K562 (cell line): ENCODE results near the gene SLC2A9. TPM values are rescaled to one million over a fixed set of nuclear protein-coding genes. Genes with fewer than 3 reads are reported as not detected.

ENCODE experiments used
- polyA plus RNA-seq, 8 experiments: library from polyadenylated mRNA; depleted of rRNA in 4 of 8; stranded (reverse) in 5 of 8; unstranded in 3 of 8; fragments of >200 nt; fragmentation: Nextera tagmentation in 2 of 8; fragmentation: Illumina TruSeq in 1 of 8; extraction: Ambion mirVana in 2 of 8; extraction: Trizol in 1 of 8; gene quantifications; 2 replicates each; pipeline versions ENCODE4 v1.2.1 to v1.2.3, GENCODE V29; 2011 to 2014; ENCODE audit warnings: inconsistent platforms in 1 of 8, missing spikeins in 1 of 8
- small RNA-seq: library from RNA; depleted of rRNA; stranded (forward); fragments of <200 nt; gene quantifications from one replicate; pipeline ENCODE3, GENCODE V24; 2014
- total RNA-seq, 7 experiments: library from RNA; depleted of rRNA in 6 of 7; stranded (reverse); fragments of >200 nt in 6 of 7; fragmentation: Illumina TruSeq in 2 of 7; extraction: Trizol in 2 of 7; gene quantifications; 2 replicates each; pipeline versions ENCODE4 v1.2.1 to v1.2.3, GENCODE V29; 2011 to 2021; ENCODE audit warnings: low replicate concordance in 1 of 7

The SLC2A9 gene
- total and polyA plus RNA-seq, 9 of the 15 experiments (the other 6 are each of a cell fraction or from before 2014, with no cell fraction given), result 0.15 to 1.9 (median 0.76) TPM

Small RNA genes lying within 50 kb of the gene (small RNA-seq; reads per million reads assigned to genes)
- gene RNA5SP154, result not detected

Other genes with a start within 250 kb of the SLC2A9 start
- not detected in 2 replicates for gene DRD5, start 239.9 kb downstream of the SLC2A9 start, total RNA-seq (2014; rRNA removed)
- not detected in 2 replicates for gene DRD5, start 239.9 kb downstream of the SLC2A9 start, total RNA-seq (2014; rRNA removed; fragmentation: Illumina TruSeq; extraction: Trizol)
- gene DRD5, start 239.9 kb downstream of the SLC2A9 start, total RNA-seq (2015; rRNA removed; fragmentation: Illumina TruSeq; extraction: Trizol), result not detected in 2 replicates
- gene DRD5, start 239.9 kb downstream of the SLC2A9 start, total RNA-seq (2021), result not detected in 2 replicates
- not detected in 2 replicates for gene DRD5, start 239.9 kb downstream of the SLC2A9 start, polyA plus RNA-seq (2011; rRNA removed)
- gene DRD5, start 239.9 kb downstream of the SLC2A9 start, polyA plus RNA-seq (2014; fragmentation: Illumina TruSeq; extraction: Trizol), result not detected in 2 replicates
- gene DRD5, start 239.9 kb downstream of the SLC2A9 start, polyA plus RNA-seq (2014; fragmentation: Nextera tagmentation; extraction: Ambion mirVana), result not detected
- gene DRD5, start 239.9 kb downstream of the SLC2A9 start, polyA plus RNA-seq (2014; rRNA removed), result not detected in 2 replicates
- gene WDR1, start 95.3 kb upstream of the SLC2A9 start, total RNA-seq (2014; rRNA removed), result 151 and 154 TPM in 2 replicates
- gene WDR1, start 95.3 kb upstream of the SLC2A9 start, total RNA-seq (2014; rRNA removed; fragmentation: Illumina TruSeq; extraction: Trizol), result 111 and 112 TPM in 2 replicates
- gene WDR1, start 95.3 kb upstream of the SLC2A9 start, total RNA-seq (2015; rRNA removed; fragmentation: Illumina TruSeq; extraction: Trizol), result 120 and 124 TPM in 2 replicates
- 186 and 213 TPM in 2 replicates for gene WDR1, start 95.3 kb upstream of the SLC2A9 start, total RNA-seq (2021)
- 140 and 186 TPM in 2 replicates for gene WDR1, start 95.3 kb upstream of the SLC2A9 start, polyA plus RNA-seq (2011; rRNA removed)
- 139 and 149 TPM in 2 replicates for gene WDR1, start 95.3 kb upstream of the SLC2A9 start, polyA plus RNA-seq (2014; fragmentation: Illumina TruSeq; extraction: Trizol)
- gene WDR1, start 95.3 kb upstream of the SLC2A9 start, polyA plus RNA-seq (2014; fragmentation: Nextera tagmentation; extraction: Ambion mirVana), result 10 to 100 TPM; 16.1 to 23.0 TPM
- gene WDR1, start 95.3 kb upstream of the SLC2A9 start, polyA plus RNA-seq (2014; rRNA removed), result 120 and 125 TPM in 2 replicates